Skeletal muscle tissue (tissue), 5 donors: ENCODE data around the gene SI. TPM values are rescaled to one million over a fixed set of nuclear protein-coding genes. Genes with fewer than 3 reads are reported as not detected.
"Not testable (repeated sequence)": the region's sequence is repeated elsewhere in the genome, so short reads cannot be mapped to it uniquely, and the experiment has no call there.

ENCODE experiments used
- H3K27ac ChIP-seq: one replicate; pipeline ENCODE4 v1.7.0; 2013; ENCODE audit warnings: mild to moderate bottlenecking, low read depth, low read length, inconsistent platforms
- H3K27me3 ChIP-seq, 3 donors: one replicate each; pipeline ENCODE4 v1.7.0; 2013; ENCODE audit warnings: low read length in 3 of 3; ENCODE audit not compliant: control insufficient read depth in 3 of 3, insufficient read depth in 3 of 3
- H3K36me3 ChIP-seq, 3 donors: one replicate each; pipeline ENCODE4 v1.7.0; 2013; ENCODE audit warnings: low read length in 3 of 3; ENCODE audit not compliant: control insufficient read depth in 3 of 3, insufficient read depth in 3 of 3
- H3K4me1 ChIP-seq, 3 donors: one replicate each; pipeline ENCODE4 v1.7.0; 2013; ENCODE audit warnings: low read length in 3 of 3, mild to moderate bottlenecking in 3 of 3; ENCODE audit not compliant: control insufficient read depth in 3 of 3, insufficient read depth in 3 of 3
- H3K4me3 ChIP-seq, 3 donors: one replicate each; pipeline ENCODE4 v1.7.0; 2013; ENCODE audit warnings: low read length in 3 of 3
- H3K9ac ChIP-seq, 3 donors: one replicate each; pipeline ENCODE4 v1.7.0; 2013; ENCODE audit warnings: low read length in 3 of 3, mild to moderate bottlenecking in 3 of 3, moderate library complexity in 2 of 3, low read depth in 1 of 3
- H3K9me3 ChIP-seq, 3 donors: one replicate each; pipeline ENCODE4 v1.7.0; 2013; ENCODE audit warnings: low read length in 3 of 3; ENCODE audit not compliant: control insufficient read depth in 3 of 3
- small RNA-seq: library from RNA; depleted of rRNA; stranded (forward); fragments of <200 nt; gene quantifications from one replicate; pipeline ENCODE3, GENCODE V24; 2014
- total RNA-seq: library from RNA; depleted of rRNA; stranded (reverse); fragments of >200 nt; gene quantifications from one replicate; pipeline ENCODE4 v1.2.3, GENCODE V29; 2014
- donor health status: Osteomylitis.

Gene SI
- total RNA-seq, 1 donor from 2014 or later, result not detected

DNA sequence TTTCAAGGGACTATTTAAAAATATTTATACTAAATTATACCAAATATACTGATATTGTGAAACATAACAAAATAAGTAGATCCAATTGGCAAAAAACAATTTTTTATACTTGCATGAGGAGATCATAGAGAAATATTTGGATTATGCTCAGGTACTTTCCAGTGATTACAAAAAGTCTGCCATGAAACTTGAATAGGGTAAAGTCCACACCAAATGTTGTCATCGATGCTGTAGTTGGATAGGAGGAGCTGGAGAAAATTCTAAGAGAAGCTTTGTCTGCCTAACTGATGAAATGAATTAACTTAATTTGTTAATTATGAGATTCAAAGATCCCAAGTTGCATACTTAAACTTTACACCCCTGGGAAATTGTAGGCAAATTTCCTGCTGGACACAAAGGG, 93.3 kb downstream of the SI start:
- H3K27ac ChIP-seq, result no peak overlapping the region

DNA sequence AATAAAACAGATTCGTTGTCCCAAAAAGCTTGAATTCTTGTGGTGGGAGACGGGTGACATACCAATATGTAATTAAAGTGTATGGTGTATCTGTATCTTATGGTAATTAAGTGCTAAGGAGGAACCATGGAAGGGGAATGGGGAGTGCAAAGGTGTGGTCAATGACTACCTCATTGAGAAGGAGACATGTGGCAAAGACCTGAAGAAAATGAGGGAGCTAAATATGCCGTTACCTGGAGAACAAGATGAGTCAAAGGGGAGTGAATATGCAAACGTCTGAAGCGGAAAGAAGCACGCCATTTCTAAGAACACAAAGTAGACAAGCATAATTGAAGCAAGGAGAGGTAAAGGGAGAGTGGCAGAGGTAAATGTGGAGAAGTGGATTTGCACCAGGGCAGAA, 115.7 kb downstream of the SI start:
- Histone ChIP-seq H3K4me1 (no peaks in the 10 kb centered on the region), H3K9ac (no peak overlapping the region), H3K27me3 (no peaks in the 10 kb centered on the region), H3K9me3 (no peaks in the 10 kb centered on the region), H3K27ac (no peak overlapping the region), H3K36me3 (no peaks in the 10 kb centered on the region), H3K4me3 (no peak overlapping the region)

More for the DNA sequence above, 93.3 kb downstream of the SI start:
- Histone ChIP-seq H3K36me3 (no peaks in the 10 kb centered on the region), H3K4me1 (no peaks in the 10 kb centered on the region), H3K9me3 (peaks cover 0 to 2% (median 0%) of the 10 kb centered on the region in 3 donors), H3K9ac (no peak overlapping the region), H3K4me3 (no peak overlapping the region), H3K27me3 (no peaks in the 10 kb centered on the region)

DNA sequence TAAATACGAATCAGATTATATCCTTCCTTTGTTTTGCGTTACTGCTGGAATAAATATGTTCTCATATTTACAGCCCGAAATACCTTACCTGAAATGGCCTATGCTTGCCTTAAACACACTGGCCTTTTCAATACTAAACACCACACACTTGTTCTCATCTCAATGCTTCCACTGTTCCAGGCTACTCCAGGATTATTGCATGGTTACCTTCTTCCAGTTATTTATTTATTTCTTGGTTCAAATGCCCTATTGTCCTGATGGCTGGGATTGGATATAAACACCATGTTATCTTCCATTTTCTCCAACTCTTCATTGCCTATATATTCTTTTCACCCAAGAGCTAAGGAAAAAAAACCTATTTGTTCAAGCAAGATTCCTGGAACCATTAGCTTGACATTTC, 125.3 kb downstream of the SI start:
- Histone ChIP-seq H3K27me3 (no peaks in the 10 kb centered on the region), H3K4me3 (no peak overlapping the region), H3K4me1 (no peaks in the 10 kb centered on the region), H3K36me3 (no peaks in the 10 kb centered on the region), H3K9ac (no peak overlapping the region), H3K27ac (no peak overlapping the region), H3K9me3 (no peaks in the 10 kb centered on the region)

DNA sequence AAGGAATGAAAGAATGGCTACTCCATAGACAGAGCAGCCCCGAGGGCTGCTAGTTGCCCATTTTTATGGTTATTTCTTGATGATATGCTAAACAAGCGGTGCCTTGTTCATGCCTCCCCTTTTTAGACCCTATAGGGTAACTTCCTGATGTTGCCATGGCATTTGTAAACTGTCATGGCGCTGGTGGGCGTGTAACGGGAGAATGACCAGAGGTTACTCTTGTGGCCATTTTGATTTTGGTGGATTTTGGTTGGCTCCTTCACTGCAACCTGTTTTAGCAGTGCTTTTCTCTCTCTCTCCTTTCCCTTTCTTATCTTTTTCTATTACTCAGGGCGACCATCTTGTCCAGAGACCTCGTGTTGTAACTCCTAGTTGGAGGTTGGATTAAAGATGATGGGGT, 126.9 kb downstream of the SI start:
- H3K9ac ChIP-seq, H3K27me3 ChIP-seq, H3K4me1 ChIP-seq, H3K9me3 ChIP-seq, H3K36me3 ChIP-seq, H3K27ac ChIP-seq, H3K4me3 ChIP-seq: not testable (repeated sequence)

DNA sequence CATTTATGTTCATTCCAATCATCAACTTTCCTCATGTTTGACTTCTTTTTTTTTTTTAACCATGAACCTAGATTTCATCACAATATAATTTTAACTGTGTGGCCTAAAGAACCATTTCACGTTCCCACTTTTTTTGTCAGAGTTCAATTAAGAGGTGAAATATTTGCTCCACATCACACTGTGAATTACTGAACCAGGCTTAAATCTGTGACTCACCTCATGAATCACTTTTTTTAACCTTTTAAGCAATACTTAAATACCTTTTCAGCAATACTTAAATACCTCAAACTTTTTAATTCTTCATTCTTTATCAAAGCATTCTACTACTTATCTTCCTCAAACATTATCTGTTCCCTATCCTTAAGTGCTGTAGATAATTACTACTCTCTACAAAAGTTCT, 137.6 kb downstream of the SI start:
- no peak overlapping the region for H3K9ac ChIP-seq
- H3K27ac ChIP-seq, result no peak overlapping the region
- H3K9me3 ChIP-seq, result peaks cover 0 to 2% (median 2%) of the 10 kb centered on the region in 3 donors

DNA sequence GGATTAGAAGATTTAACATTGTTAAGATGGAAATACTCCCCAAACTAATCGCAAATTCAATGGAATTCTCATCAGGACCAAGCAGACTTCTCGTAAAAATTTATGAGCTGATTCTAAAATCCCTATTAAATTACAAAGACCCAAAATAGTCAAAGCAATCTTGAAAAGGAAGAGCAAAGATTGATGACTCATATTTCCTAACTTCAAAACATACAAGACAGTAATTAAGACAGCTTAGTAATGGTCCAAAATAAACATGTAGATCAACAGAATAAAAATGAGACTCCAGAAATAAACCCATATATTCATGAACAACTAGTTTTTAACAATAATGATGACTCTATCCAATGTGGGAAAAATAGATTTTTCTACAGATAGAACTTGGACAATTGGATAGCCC, 148.7 kb downstream of the SI start:
- H3K4me3 ChIP-seq, result no peak overlapping the region
- H3K27ac ChIP-seq, result no peak overlapping the region
- no peaks in the 10 kb centered on the region for H3K4me1 ChIP-seq
- peaks cover 0 to 2% (median 0%) of the 10 kb centered on the region in 3 donors for H3K9me3 ChIP-seq
- H3K36me3 ChIP-seq, result no peaks in the 10 kb centered on the region
- no peaks in the 10 kb centered on the region for H3K27me3 ChIP-seq
- no peak overlapping the region for H3K9ac ChIP-seq

More for the DNA sequence above, 137.6 kb downstream of the SI start:
- no peak overlapping the region for H3K4me3 ChIP-seq
- no peaks in the 10 kb centered on the region for H3K36me3 ChIP-seq
- no peaks in the 10 kb centered on the region for H3K27me3 ChIP-seq
- no peaks in the 10 kb centered on the region for H3K4me1 ChIP-seq

Small RNA genes within 50 kb of the gene (small RNA-seq; reads per million reads assigned to genes)
- gene RF00019, result not detected

Other genes with a start within 250 kb of the SI start
- gene SLITRK3, start 117.9 kb upstream of the SI start, total RNA-seq, result under 0.01 TPM